GM23338 (cell line): Measurements from ENCODE around the gene ID3. TPM values are rescaled to one million over a fixed set of nuclear protein-coding genes. Genes with fewer than 3 reads are reported as not detected.

Experiments
- ATAC-seq: fragments of 200-7000 bp; cut with Tn5 transposase; 3 replicates; pipeline ENCODE4 v1.9.1; 2020
- DNase-seq: peaks from one replicate; pipeline ENCODE4 v3.0.0-alpha.2; 2015; ENCODE audit warnings: low spot score
- H2AFZ ChIP-seq: fragments of 200-600 bp; sonication (generic); 2 replicates; pipeline ENCODE4 v1.8.0; 2016; ENCODE audit warnings: antibody characterized with exemption, mild to moderate bottlenecking, moderate library complexity
- H3F3A ChIP-seq: fragments of 200-600 bp; sonication (generic); replicated peaks from 2 replicates; pipeline ENCODE4 v1.8.0; 2017; ENCODE audit warnings: antibody characterized with exemption, mixed run types, low read depth
- H3K27ac ChIP-seq: fragments of 200-600 bp; sonication (generic); 2 replicates; pipeline ENCODE4 v1.6.1; 2016; ENCODE audit warnings: low read depth
- H3K27me3 ChIP-seq: fragments of 200-600 bp; sonication (generic); 2 replicates; pipeline ENCODE4 v1.8.0; 2016; ENCODE audit warnings: mild to moderate bottlenecking, mixed run types, moderate library complexity; ENCODE audit not compliant: insufficient read depth
- H3K36me3 ChIP-seq: fragments of 200-600 bp; sonication (generic); 2 replicates; pipeline ENCODE4 v1.8.0; 2016; ENCODE audit warnings: mild to moderate bottlenecking; ENCODE audit not compliant: insufficient read depth
- H3K4me1 ChIP-seq: fragments of 200-600 bp; sonication (generic); 2 replicates; pipeline ENCODE4 v1.8.0; 2016; ENCODE audit warnings: mild to moderate bottlenecking, moderate library complexity; ENCODE audit not compliant: insufficient read depth
- H3K4me2 ChIP-seq: fragments of 200-600 bp; sonication (generic); 2 replicates; pipeline ENCODE4 v1.7.1; 2017; ENCODE audit warnings: mixed run types
- H3K4me3 ChIP-seq: fragments of 200-600 bp; sonication (generic); 2 replicates; pipeline ENCODE4 v1.6.1; 2016; ENCODE audit warnings: mixed run types
- H3K79me2 ChIP-seq: fragments of 200-600 bp; sonication (generic); replicated peaks from 2 replicates; pipeline ENCODE4 v1.8.0; 2017; ENCODE audit warnings: mild to moderate bottlenecking; ENCODE audit not compliant: insufficient read depth
- H3K9me2 ChIP-seq: fragments of 200-600 bp; sonication (generic); 2 replicates; pipeline ENCODE4 v1.8.0; 2017; ENCODE audit not compliant: insufficient read depth
- H4K20me1 ChIP-seq: fragments of 200-600 bp; sonication (generic); replicated peaks from 2 replicates; pipeline ENCODE4 v1.8.0; 2017; ENCODE audit warnings: mild to moderate bottlenecking; ENCODE audit not compliant: insufficient read depth
- H3K27ac Mint-ChIP-seq: 2 replicates; pipeline ENCODE4 v1.8.0; 2020; ENCODE audit warnings: inconsistent platforms, mild to moderate bottlenecking, moderate library complexity, mixed read lengths
- H3K27me3 Mint-ChIP-seq: 3 replicates; pipeline ENCODE4 v1.8.0; 2022; ENCODE audit warnings: low read depth, mild to moderate bottlenecking, moderate library complexity, mixed read lengths, inconsistent platforms; ENCODE audit not compliant: insufficient read depth, poor library complexity
- H3K36me3 Mint-ChIP-seq: 3 replicates; pipeline ENCODE4 v1.8.0; 2021; ENCODE audit warnings: low read depth, mild to moderate bottlenecking, inconsistent platforms, moderate library complexity, mixed read lengths
- H3K4me1 Mint-ChIP-seq: 3 replicates; pipeline ENCODE4 v1.8.0; 2020; ENCODE audit warnings: mild to moderate bottlenecking, inconsistent platforms, mixed read lengths
- H3K4me3 Mint-ChIP-seq: 3 replicates; pipeline ENCODE4 v1.8.0; 2021; ENCODE audit warnings: moderate library complexity, mild to moderate bottlenecking, inconsistent platforms, mixed read lengths
- H3K9me3 Mint-ChIP-seq: 3 replicates; pipeline ENCODE4 v1.8.0; 2020; ENCODE audit warnings: moderate library complexity, mild to moderate bottlenecking, inconsistent platforms, mixed read lengths
- CREB1 ChIP-seq: fragments of 250-450 bp; sonication (Bioruptor Pico); IDR thresholded peaks from 2 replicates; pipeline ENCODE4 v1.5.0; 2020; ENCODE audit warnings: low read depth, mild to moderate bottlenecking, moderate library complexity
- CTCF ChIP-seq, 2 experiments: fragments of 200-600 bp in 1 of 2; sonication (generic) in 1 of 2; conservative IDR thresholded peaks; 2 replicates each; pipeline versions ENCODE4 v1.5.1 to v1.6.1; 2016 to 2017; ENCODE audit warnings: antibody characterized with exemption in 2 of 2, low read depth in 2 of 2, mild to moderate bottlenecking in 2 of 2, moderate library complexity in 1 of 2
- ETS1 ChIP-seq: IDR thresholded peaks from 2 replicates; pipeline ENCODE4 v1.6.1; 2016; ENCODE audit warnings: antibody characterized with exemption
- EZH2 ChIP-seq: fragments of 200-600 bp; sonication (generic); IDR thresholded peaks from one replicate; pipeline ENCODE4 v1.8.0; 2017; ENCODE audit warnings: antibody characterized with exemption, mild to moderate bottlenecking, low read depth; ENCODE audit not compliant: unreplicated experiment
- EZH2phosphoT487 ChIP-seq: fragments of 200-600 bp; sonication (generic); IDR thresholded peaks from one replicate; pipeline ENCODE4 v1.8.1; 2018; ENCODE audit warnings: antibody characterized with exemption; ENCODE audit not compliant: unreplicated experiment
- JUNB ChIP-seq: IDR thresholded peaks from one replicate; pipeline ENCODE4 v1.6.1; 2016; ENCODE audit warnings: antibody characterized with exemption; ENCODE audit not compliant: unreplicated experiment
- NANOG ChIP-seq: IDR thresholded peaks from 2 replicates; pipeline ENCODE4 v1.6.1; 2016; ENCODE audit warnings: antibody characterized with exemption, borderline replicate concordance
- POLR2AphosphoS5 ChIP-seq: IDR thresholded peaks from 2 replicates; pipeline ENCODE4 v1.6.1; 2016; ENCODE audit warnings: antibody characterized with exemption, low read depth
- STAT1 ChIP-seq: IDR thresholded peaks from one replicate; pipeline ENCODE4 v1.6.1; 2016; ENCODE audit warnings: antibody characterized with exemption; ENCODE audit not compliant: unreplicated experiment
- ZNF114 ChIP-seq: fragments of 250-450 bp; sonication (Bioruptor Pico); IDR thresholded peaks from 2 replicates; pipeline ENCODE4 v1.5.0; 2020; ENCODE audit warnings: mild to moderate bottlenecking, moderate library complexity
- ZNF331 ChIP-seq: fragments of 250-450 bp; sonication (Bioruptor Pico); IDR thresholded peaks from 2 replicates; pipeline ENCODE4 v1.5.0; 2020; ENCODE audit warnings: low read depth, mild to moderate bottlenecking, moderate library complexity
- polyA plus RNA-seq: library from polyadenylated mRNA; unstranded; fragments of >200 nt; fragmentation: Nextera tagmentation; extraction: Ambion mirVana; gene quantifications from 2 replicates; pipeline ENCODE4 v1.2.1, GENCODE V29; 2016
- total RNA-seq: library from RNA; depleted of rRNA; stranded (reverse); fragments of >200 nt; shearing (Covaris generic); gene quantifications from 2 replicates; pipeline ENCODE4 v1.2.3, GENCODE V29; 2014
- TF ChIP-seq, protein P1 (sequence below): fragments of 250-450 bp; sonication (Bioruptor Pico); IDR thresholded peaks from 2 replicates; pipeline ENCODE4 v1.5.0; 2020; ENCODE audit warnings: mild to moderate bottlenecking, moderate library complexity

Gene ID3
- total and polyA plus RNA-seq, 2 experiments from 2014 or later, result 164 to 345 TPM

DNA sequence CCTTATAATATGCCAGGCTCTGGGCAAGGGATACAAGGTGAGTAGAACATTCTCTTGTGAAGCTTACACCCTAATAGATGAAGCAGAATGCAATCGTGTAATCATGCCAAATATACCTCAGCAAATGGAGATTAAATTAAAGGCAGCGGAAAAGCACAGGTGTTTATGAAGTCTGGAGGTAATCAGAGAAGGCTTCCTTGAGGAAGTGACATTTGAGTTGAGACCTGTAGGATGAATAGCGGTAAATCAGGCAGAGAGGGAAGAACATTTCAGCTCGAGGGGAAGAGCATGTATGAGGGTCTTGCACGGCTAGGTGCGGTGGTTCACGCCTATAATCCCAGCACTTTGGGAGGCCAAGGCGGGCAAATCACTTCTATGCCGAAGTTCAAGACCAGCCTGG is 41.7 kb downstream of the ID3 start (continued):
- TF ChIP-seq, protein P1, sequence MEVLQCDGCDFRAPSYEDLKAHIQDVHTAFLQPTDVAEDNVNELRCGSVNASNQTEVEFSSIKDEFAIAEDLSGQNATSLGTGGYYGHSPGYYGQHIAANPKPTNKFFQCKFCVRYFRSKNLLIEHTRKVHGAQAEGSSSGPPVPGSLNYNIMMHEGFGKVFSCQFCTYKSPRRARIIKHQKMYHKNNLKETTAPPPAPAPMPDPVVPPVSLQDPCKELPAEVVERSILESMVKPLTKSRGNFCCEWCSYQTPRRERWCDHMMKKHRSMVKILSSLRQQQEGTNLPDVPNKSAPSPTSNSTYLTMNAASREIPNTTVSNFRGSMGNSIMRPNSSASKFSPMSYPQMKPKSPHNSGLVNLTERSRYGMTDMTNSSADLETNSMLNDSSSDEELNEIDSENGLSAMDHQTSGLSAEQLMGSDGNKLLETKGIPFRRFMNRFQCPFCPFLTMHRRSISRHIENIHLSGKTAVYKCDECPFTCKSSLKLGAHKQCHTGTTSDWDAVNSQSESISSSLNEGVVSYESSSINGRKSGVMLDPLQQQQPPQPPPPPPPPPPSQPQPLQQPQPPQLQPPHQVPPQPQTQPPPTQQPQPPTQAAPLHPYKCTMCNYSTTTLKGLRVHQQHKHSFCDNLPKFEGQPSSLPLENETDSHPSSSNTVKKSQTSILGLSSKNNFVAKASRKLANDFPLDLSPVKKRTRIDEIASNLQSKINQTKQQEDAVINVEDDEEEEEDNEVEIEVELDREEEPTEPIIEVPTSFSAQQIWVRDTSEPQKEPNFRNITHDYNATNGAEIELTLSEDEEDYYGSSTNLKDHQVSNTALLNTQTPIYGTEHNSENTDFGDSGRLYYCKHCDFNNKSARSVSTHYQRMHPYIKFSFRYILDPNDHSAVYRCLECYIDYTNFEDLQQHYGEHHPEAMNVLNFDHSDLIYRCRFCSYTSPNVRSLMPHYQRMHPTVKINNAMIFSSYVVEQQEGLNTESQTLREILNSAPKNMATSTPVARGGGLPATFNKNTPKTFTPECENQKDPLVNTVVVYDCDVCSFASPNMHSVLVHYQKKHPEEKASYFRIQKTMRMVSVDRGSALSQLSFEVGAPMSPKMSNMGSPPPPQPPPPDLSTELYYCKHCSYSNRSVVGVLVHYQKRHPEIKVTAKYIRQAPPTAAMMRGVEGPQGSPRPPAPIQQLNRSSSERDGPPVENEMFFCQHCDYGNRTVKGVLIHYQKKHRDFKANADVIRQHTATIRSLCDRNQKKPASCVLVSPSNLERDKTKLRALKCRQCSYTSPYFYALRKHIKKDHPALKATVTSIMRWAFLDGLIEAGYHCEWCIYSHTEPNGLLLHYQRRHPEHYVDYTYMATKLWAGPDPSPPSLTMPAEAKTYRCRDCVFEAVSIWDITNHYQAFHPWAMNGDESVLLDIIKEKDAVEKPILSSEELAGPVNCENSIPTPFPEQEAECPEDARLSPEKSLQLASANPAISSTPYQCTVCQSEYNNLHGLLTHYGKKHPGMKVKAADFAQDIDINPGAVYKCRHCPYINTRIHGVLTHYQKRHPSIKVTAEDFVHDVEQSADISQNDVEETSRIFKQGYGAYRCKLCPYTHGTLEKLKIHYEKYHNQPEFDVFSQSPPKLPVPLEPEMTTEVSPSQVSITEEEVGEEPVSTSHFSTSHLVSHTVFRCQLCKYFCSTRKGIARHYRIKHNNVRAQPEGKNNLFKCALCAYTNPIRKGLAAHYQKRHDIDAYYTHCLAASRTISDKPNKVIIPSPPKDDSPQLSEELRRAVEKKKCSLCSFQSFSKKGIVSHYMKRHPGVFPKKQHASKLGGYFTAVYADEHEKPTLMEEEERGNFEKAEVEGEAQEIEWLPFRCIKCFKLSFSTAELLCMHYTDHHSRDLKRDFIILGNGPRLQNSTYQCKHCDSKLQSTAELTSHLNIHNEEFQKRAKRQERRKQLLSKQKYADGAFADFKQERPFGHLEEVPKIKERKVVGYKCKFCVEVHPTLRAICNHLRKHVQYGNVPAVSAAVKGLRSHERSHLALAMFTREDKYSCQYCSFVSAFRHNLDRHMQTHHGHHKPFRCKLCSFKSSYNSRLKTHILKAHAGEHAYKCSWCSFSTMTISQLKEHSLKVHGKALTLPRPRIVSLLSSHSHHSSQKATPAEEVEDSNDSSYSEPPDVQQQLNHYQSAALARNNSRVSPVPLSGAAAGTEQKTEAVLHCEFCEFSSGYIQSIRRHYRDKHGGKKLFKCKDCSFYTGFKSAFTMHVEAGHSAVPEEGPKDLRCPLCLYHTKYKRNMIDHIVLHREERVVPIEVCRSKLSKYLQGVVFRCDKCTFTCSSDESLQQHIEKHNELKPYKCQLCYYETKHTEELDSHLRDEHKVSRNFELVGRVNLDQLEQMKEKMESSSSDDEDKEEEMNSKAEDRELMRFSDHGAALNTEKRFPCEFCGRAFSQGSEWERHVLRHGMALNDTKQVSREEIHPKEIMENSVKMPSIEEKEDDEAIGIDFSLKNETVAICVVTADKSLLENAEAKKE, result no peak

GRCh38 chr1:23515905-23516304 is 43.4 kb downstream of the ID3 start:
- Histone ChIP-seq H3K36me3 (no peaks in the 10 kb centered on the region; the same call in 1 of the 2 replicates), H3K4me1 (no peaks in the 10 kb centered on the region)

DNA sequence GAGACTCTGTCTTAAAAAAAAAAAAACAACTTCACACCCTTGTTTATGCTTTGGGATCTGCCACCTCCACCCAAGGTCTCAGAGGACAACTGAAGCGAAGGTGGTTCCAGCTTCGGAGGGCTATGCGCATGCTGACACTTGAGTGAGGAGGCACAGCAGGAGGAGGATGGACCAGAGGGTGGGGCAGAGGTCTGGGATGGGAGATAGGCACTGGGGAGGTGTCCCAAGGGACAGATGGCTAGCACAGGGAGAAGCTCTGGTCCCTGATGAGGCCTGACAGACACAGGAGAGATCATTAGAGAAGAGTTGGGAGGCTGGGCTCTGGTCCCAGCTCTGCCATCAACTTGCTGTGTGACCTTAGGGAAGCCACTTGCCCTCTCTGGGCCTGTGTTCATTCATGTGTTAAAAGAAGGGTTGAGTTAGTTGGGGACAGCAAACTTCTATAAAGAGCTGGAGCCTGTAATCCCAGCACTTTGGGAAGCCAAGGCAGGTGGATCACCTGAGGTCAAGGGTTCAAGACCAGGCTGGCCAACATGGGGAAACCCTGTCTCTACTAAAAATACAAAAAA is 45.1 kb downstream of the ID3 start:
- no peak overlapping the region for H3K4me2 ChIP-seq
- H3K27me3 ChIP-seq, result no peaks in the 10 kb centered on the region
- Mint-ChIP-seq H3K9me3 (no peaks in the 10 kb centered on the region), H3K4me1 (no peaks in the 10 kb centered on the region), H3K27me3 (peaks cover 7% of the 10 kb centered on the region), H3K27ac (no peak overlapping the region), H3K4me3 (no peak overlapping the region), H3K36me3 (peaks cover 33% of the 10 kb centered on the region)
- H3K79me2 ChIP-seq, result no peaks in the 10 kb centered on the region
- no peak for DNase-seq
- H2AFZ ChIP-seq, result no peak overlapping the region
- no peak overlapping the region for H3K4me3 ChIP-seq
- no peak for ATAC-seq
- no peaks in the 10 kb centered on the region for H3K4me1 ChIP-seq
- no peaks in the 10 kb centered on the region; the same call in 1 of the 2 replicates for H3K36me3 ChIP-seq
- H3K27ac ChIP-seq, result no peak overlapping the region
- H4K20me1 ChIP-seq, result no peaks in the 10 kb centered on the region; the same call in 1 of the 2 replicates
- no peaks in the 10 kb centered on the region for H3K9me2 ChIP-seq
- H3F3A ChIP-seq, result no peaks in the 10 kb centered on the region
- no peak for TF ChIP-seq CTCF (conservative IDR thresholded peaks at IDR 0.05; ENCODE audit: low read depth in 2 of 2)
- TF ChIP-seq ETS1, result no peak
- no peak for TF ChIP-seq EZH2phosphoT487
- TF ChIP-seq STAT1, result no peak
- TF ChIP-seq CREB1, result no peak
- no peak for TF ChIP-seq POLR2AphosphoS5
- no peak for TF ChIP-seq JUNB
- no peak for TF ChIP-seq ZNF331
- TF ChIP-seq NANOG, result no peak
- TF ChIP-seq EZH2, result no peak

More at GRCh38 chr1:23515905-23516304, 43.4 kb downstream of the ID3 start:
- H3K9me2 ChIP-seq, result no peaks in the 10 kb centered on the region
- H3K4me2 ChIP-seq, result no peak overlapping the region
- no peak overlapping the region for H2AFZ ChIP-seq
- Mint-ChIP-seq H3K27me3 (peaks cover 7% of the 10 kb centered on the region), H3K9me3 (no peaks in the 10 kb centered on the region), H3K4me1 (no peaks in the 10 kb centered on the region), H3K36me3 (peaks cover 31% of the 10 kb centered on the region), H3K27ac (no peak overlapping the region), H3K4me3 (no peak overlapping the region)
- no peaks in the 10 kb centered on the region for H3K79me2 ChIP-seq
- ATAC-seq (no peak), DNase-seq (no peak)
- TF ChIP-seq ZNF114 (no peak), EZH2 (no peak)
- no peak overlapping the region for H3K27ac ChIP-seq
- H3K27me3 ChIP-seq, result no peaks in the 10 kb centered on the region
- no peaks in the 10 kb centered on the region for H3F3A ChIP-seq
- no peak overlapping the region for H3K4me3 ChIP-seq
- H4K20me1 ChIP-seq, result no peaks in the 10 kb centered on the region; the same call in 1 of the 2 replicates
